ENCODE measurements around the gene FXYD6. TPM values are rescaled to one million over a fixed set of nuclear protein-coding genes. Genes with fewer than 3 reads are reported as not detected.
A peak's percentile ranks its signal among the peaks of the same experiment; 100 is the strongest.

The FXYD6 gene
- total RNA-seq, 1 experiment from 2014 or later = 1.0 TPM

DNA sequence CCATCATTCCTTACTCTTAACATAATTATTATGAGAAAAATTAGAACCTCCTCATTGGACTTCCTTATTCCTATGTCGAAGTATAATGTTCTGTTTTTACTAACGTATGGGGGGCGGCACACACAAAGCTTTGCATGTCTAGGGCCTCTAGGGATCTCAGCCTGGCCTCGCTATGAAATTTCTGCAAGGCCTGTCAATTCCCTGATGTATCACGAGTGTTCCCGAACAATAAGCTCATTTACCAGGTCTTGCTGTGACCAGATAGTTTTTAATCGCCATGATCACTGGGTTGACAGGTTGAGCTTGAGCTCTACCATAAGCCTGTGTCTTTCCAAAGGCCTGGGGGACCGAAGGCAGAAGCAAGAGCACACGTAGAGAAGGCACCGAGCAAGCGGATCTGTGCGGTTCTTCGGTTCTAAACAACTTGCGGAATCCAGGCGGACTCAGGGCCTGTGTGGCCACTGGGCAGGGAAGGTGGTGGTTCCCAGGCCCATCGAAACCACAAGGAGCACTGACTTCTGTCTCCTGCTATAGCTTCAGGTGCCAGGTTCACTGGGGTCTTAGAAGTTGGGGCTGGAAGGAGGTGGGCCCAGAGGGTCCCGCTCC, 41.5 kb downstream of the FXYD6 start:
- intact Hi-C loops (cut with micrococcal nuclease; ENCODE audit: unreplicated experiment) = no loop called here
- no peak for DNase-seq
- Mint-ChIP-seq H3K27me3 (ENCODE audit: insufficient read depth, unreplicated experiment) (peaks cover 4% of the 10 kb centered on the region), H3K4me1 (ENCODE audit: low read depth, unreplicated experiment) (peaks cover 37% of the 10 kb centered on the region), H3K9me3 (ENCODE audit: unreplicated experiment) (no peaks in the 10 kb centered on the region), H3K36me3 (ENCODE audit: insufficient read depth, unreplicated experiment) (peaks cover 5% of the 10 kb centered on the region), H3K4me3 (ENCODE audit: unreplicated experiment) (no peak overlapping the region), H3K27ac (ENCODE audit: unreplicated experiment) (no peak overlapping the region)
- Histone ChIP-seq H3K9me3 (no peaks in the 10 kb centered on the region), H3K27me3 (replicated peaks; ENCODE audit: control insufficient read depth, insufficient read depth, low read length) (no peaks in the 10 kb centered on the region), H3K4me3 (ENCODE audit: low read depth, low read length) (no peak overlapping the region), H3K4me1 (peaks cover 14% of the 10 kb centered on the region), H3K36me3 (ENCODE audit: control insufficient read depth, insufficient read depth, low read length) (no peaks in the 10 kb centered on the region)
- ChIA-PET CTCF (interaction anchor here (0.7 to 2.9 kb wide), 4 partner anchors 12 to 409 kb away, joined by 3 to 26 read pairs (median 5); no protein-coding TSS in a partner anchor), POLR2A (no interaction called here)
- no TSS peak for BruUV-seq (replicated peaks)
- TF ChIP-seq, protein P1, sequence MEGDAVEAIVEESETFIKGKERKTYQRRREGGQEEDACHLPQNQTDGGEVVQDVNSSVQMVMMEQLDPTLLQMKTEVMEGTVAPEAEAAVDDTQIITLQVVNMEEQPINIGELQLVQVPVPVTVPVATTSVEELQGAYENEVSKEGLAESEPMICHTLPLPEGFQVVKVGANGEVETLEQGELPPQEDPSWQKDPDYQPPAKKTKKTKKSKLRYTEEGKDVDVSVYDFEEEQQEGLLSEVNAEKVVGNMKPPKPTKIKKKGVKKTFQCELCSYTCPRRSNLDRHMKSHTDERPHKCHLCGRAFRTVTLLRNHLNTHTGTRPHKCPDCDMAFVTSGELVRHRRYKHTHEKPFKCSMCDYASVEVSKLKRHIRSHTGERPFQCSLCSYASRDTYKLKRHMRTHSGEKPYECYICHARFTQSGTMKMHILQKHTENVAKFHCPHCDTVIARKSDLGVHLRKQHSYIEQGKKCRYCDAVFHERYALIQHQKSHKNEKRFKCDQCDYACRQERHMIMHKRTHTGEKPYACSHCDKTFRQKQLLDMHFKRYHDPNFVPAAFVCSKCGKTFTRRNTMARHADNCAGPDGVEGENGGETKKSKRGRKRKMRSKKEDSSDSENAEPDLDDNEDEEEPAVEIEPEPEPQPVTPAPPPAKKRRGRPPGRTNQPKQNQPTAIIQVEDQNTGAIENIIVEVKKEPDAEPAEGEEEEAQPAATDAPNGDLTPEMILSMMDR (IDR thresholded peaks at IDR 0.05; ENCODE audit: insufficient read depth in 1 of 2, low read depth in 1 of 2, low read length in 1 of 2, severe bottlenecking in 1 of 2, unreplicated experiment in 1 of 2) = no peak

DNA sequence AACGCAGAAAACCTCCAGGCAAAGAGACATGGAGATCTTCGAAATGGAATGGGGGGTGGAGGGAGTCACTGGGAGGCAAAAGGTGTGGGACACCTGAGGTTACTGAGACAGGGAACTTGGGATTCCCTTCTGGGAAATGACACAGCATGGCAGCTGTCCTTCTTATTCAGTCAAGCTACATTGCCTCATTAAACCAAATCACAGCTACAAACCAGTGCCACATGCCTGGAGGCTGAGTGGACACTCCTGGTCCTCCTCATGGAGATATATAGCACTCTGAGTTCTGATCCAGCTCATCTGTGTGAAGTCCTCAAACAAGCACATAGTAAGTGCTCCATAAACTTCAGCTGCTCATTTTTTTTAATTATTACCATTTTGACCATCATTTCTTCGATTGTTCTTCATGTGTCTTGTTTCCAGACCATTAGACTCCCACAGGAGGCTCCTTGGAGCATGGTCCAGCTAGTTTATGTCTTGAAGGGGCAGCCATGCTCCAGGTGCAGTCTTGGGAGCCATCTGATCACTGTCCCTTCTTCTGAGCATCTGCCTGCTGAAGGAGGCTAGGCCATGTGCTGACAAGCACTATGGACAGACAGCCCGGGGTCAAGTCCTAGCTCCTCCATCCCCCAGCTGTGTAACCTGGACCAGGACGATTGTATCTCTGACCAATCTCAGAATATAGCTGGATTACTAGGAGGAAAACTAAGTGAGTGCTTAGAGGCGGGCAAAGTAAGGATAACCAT, 42.2 kb downstream of the FXYD6 start:
- no peak overlapping the region for H3K4me3 ChIP-seq (ENCODE audit: low read depth, low read length)
- H3K27me3 Mint-ChIP-seq (ENCODE audit: insufficient read depth, unreplicated experiment) = peaks cover 4% of the 10 kb centered on the region
- no peaks in the 10 kb centered on the region for H3K27me3 ChIP-seq (replicated peaks; ENCODE audit: control insufficient read depth, insufficient read depth, low read length)
- no peaks in the 10 kb centered on the region for H3K36me3 ChIP-seq (ENCODE audit: control insufficient read depth, insufficient read depth, low read length)
- no peak for DNase-seq
- peak overlapping the region; percentile 12 for H3K4me3 Mint-ChIP-seq (ENCODE audit: unreplicated experiment)
- no peaks in the 10 kb centered on the region for H3K9me3 Mint-ChIP-seq (ENCODE audit: unreplicated experiment)
- TSS peak; percentile 47 for BruUV-seq (replicated peaks)
- H3K9me3 ChIP-seq = no peaks in the 10 kb centered on the region
- H3K36me3 Mint-ChIP-seq (ENCODE audit: insufficient read depth, unreplicated experiment) = peaks cover 5% of the 10 kb centered on the region
- intact Hi-C loops (cut with micrococcal nuclease; ENCODE audit: unreplicated experiment) = no loop called here
- peaks cover 14% of the 10 kb centered on the region for H3K4me1 ChIP-seq
- no peak overlapping the region for H3K27ac Mint-ChIP-seq (ENCODE audit: unreplicated experiment)
- ChIA-PET CTCF (interaction anchor here (0.7 to 2.9 kb wide), 11 partner anchors 8 to 408 kb away, joined by 3 to 26 read pairs (median 6); partner anchors contain the start of gene FXYD2), POLR2A (no interaction called here)
- TF ChIP-seq, protein P1 (IDR thresholded peaks at IDR 0.05; ENCODE audit: insufficient read depth in 1 of 2, low read depth in 1 of 2, low read length in 1 of 2, severe bottlenecking in 1 of 2, unreplicated experiment in 1 of 2) = no peak
- peaks cover 38% of the 10 kb centered on the region for H3K4me1 Mint-ChIP-seq (ENCODE audit: low read depth, unreplicated experiment)

DNA sequence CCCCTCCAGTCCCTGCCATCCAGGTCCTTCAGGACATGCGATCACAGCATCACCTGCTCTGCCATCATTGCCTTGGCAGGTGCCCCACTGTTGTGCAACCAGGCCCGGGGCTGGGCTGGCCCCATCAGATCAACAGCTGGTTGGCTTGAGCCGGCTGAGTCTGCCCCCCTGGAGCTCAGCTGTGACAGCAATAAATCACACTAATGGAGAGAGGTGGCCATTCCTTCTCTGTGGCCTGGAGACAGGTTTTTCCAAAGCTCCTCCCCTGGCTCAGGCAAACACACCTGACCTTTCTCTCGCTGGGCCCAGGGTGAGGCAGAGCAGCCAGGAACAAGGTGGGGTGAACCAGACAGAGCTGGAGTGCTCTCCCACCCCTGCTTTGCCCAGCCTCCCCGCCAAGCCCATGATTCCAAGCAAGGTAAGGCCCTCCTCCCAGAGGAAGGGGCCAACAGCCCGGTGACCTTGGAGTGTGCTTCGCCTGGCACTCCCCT, 43.0 kb downstream of the FXYD6 start:
- CTCF ChIA-PET = interaction anchor here (0.6 to 2.9 kb wide), 17 partner anchors 9 to 1529 kb away, joined by 3 to 26 read pairs (median 5); partner anchors contain the start of gene FXYD2
- H3K36me3 ChIP-seq (ENCODE audit: control insufficient read depth, insufficient read depth, low read length) = no peaks in the 10 kb centered on the region
- no peaks in the 10 kb centered on the region for H3K9me3 ChIP-seq
- intact Hi-C loops (cut with micrococcal nuclease; ENCODE audit: unreplicated experiment) = no loop called here
- POLR2A ChIA-PET = no interaction called here
- no peak overlapping the region for H3K4me3 ChIP-seq (ENCODE audit: low read depth, low read length)
- H3K27me3 Mint-ChIP-seq (ENCODE audit: insufficient read depth, unreplicated experiment) = peaks cover 4% of the 10 kb centered on the region
- peaks cover 38% of the 10 kb centered on the region for H3K4me1 Mint-ChIP-seq (ENCODE audit: low read depth, unreplicated experiment)
- H3K27ac Mint-ChIP-seq (ENCODE audit: unreplicated experiment) = no peak overlapping the region
- H3K36me3 Mint-ChIP-seq (ENCODE audit: insufficient read depth, unreplicated experiment) = peaks cover 5% of the 10 kb centered on the region
- TF ChIP-seq, protein P1 (IDR thresholded peaks at IDR 0.05; ENCODE audit: insufficient read depth in 1 of 2, low read depth in 1 of 2, low read length in 1 of 2, severe bottlenecking in 1 of 2, unreplicated experiment in 1 of 2) = no peak
- no peaks in the 10 kb centered on the region for H3K9me3 Mint-ChIP-seq (ENCODE audit: unreplicated experiment)
- H3K4me1 ChIP-seq = peaks cover 17% of the 10 kb centered on the region
- no TSS peak for BruUV-seq (replicated peaks)
- peak overlapping the region; percentile 12 for H3K4me3 Mint-ChIP-seq (ENCODE audit: unreplicated experiment)
- DNase-seq = peak; percentile 84 to 91
- H3K27me3 ChIP-seq (replicated peaks; ENCODE audit: control insufficient read depth, insufficient read depth, low read length) = no peaks in the 10 kb centered on the region

All from Caco-2 (cell line).